Skeletal muscle tissue (tissue), 4 donors: Measurements from ENCODE around the gene ELOVL5. TPM values are rescaled to one million over a fixed set of nuclear protein-coding genes. Genes with fewer than 3 reads are reported as not detected.

ENCODE experiments used
- H3K27ac ChIP-seq: one replicate; pipeline ENCODE4 v1.7.0; 2013; ENCODE audit warnings: mild to moderate bottlenecking, low read depth, low read length, inconsistent platforms
- H3K27me3 ChIP-seq, 3 donors: one replicate each; pipeline ENCODE4 v1.7.0; 2013; ENCODE audit warnings: low read length in 3 of 3; ENCODE audit not compliant: control insufficient read depth in 3 of 3, insufficient read depth in 3 of 3
- H3K36me3 ChIP-seq, 3 donors: one replicate each; pipeline ENCODE4 v1.7.0; 2013; ENCODE audit warnings: low read length in 3 of 3; ENCODE audit not compliant: control insufficient read depth in 3 of 3, insufficient read depth in 3 of 3
- H3K4me1 ChIP-seq, 3 donors: one replicate each; pipeline ENCODE4 v1.7.0; 2013; ENCODE audit warnings: low read length in 3 of 3, mild to moderate bottlenecking in 3 of 3; ENCODE audit not compliant: control insufficient read depth in 3 of 3, insufficient read depth in 3 of 3
- H3K4me3 ChIP-seq, 3 donors: one replicate each; pipeline ENCODE4 v1.7.0; 2013; ENCODE audit warnings: low read length in 3 of 3
- H3K9ac ChIP-seq, 3 donors: one replicate each; pipeline ENCODE4 v1.7.0; 2013; ENCODE audit warnings: low read length in 3 of 3, mild to moderate bottlenecking in 3 of 3, moderate library complexity in 2 of 3, low read depth in 1 of 3
- H3K9me3 ChIP-seq, 3 donors: one replicate each; pipeline ENCODE4 v1.7.0; 2013; ENCODE audit warnings: low read length in 3 of 3; ENCODE audit not compliant: control insufficient read depth in 3 of 3
- total RNA-seq: library from RNA; depleted of rRNA; stranded (reverse); fragments of >200 nt; gene quantifications from one replicate; pipeline ENCODE4 v1.2.3, GENCODE V29; 2014
- donor health status: Osteomylitis.

ELOVL5 gene
- total RNA-seq, 1 donor from 2014 or later = 30.3 TPM

DNA sequence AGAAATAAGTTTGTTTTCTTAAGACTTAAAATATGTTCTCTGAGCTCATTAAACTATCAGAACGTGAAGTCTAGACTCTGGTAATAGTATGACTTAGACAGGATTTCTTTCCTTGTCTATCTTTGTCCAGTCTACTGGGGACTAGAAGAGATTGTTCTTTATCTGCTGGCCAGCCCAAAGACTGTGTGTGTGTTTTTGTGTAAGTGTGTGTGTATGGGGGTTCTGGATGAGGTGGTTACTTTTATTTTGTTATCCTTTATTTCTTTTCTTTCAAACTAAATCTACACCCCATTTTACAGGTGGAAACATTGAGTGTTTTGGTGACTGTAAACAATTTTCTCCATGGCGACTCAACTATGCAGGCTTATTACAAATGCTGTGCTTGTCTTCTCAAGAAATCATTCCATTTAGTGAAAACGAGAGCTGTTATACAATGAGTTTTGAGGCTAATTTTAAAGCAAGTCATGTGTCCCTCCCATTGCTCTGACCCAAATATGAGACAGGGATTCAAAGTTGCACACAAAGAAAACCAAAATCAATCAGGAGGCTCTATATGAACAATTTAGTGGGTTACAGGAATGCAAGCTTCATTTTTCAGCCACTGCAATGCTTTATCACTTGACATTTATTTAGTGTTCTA is 97.6 kb downstream of the ELOVL5 start:
- H3K4me3 ChIP-seq = no peak overlapping the region
- no peak overlapping the region for H3K27ac ChIP-seq
- H3K9ac ChIP-seq = no peak overlapping the region
- peaks cover 0 to 6% (median 3%) of the 10 kb centered on the region in 3 donors for H3K4me1 ChIP-seq
- H3K9me3 ChIP-seq = no peaks in the 10 kb centered on the region
- H3K36me3 ChIP-seq = no peaks in the 10 kb centered on the region
- no peaks in the 10 kb centered on the region for H3K27me3 ChIP-seq

- Histone ChIP-seq H3K27me3 (no peaks in the 10 kb centered on the region), H3K4me3 (no peak overlapping the region), H3K27ac (peak overlapping the region; percentile 45), H3K9me3 (no peaks in the 10 kb centered on the region), H3K9ac (no peak overlapping the region), H3K36me3 (no peaks in the 10 kb centered on the region), H3K4me1 (peaks cover 0 to 6% (median 3%) of the 10 kb centered on the region in 3 donors)
Observed at GRCh38 chr6:53250176-53251032, 98.3 kb downstream of the ELOVL5 start.

DNA sequence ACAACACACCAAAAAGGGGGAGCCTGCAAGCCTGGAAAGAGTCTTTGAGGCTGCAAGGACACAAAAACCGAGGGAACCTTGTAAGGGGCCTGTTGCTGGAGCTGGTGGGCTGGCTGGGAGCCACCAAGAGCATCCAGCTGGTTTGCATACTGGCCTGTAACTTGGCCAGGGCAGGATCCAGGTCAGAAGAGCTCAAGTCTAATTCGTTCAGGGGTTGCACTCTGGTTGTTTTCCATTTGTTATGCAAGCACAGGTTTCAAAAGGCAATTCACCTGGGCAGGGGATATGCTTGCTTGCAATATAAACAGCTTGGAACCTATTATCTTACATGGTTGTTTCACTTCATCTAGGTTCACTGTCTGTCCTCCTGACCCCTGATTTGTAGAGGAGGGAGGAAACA is 101.8 kb downstream of the ELOVL5 start:
- no peak overlapping the region for H3K4me3 ChIP-seq
- H3K4me1 ChIP-seq = peaks cover 0 to 6% (median 3%) of the 10 kb centered on the region in 3 donors
- H3K9ac ChIP-seq = no peak overlapping the region
- no peaks in the 10 kb centered on the region for H3K27me3 ChIP-seq
- H3K9me3 ChIP-seq = no peaks in the 10 kb centered on the region
- H3K36me3 ChIP-seq = no peaks in the 10 kb centered on the region
- no peak overlapping the region for H3K27ac ChIP-seq

DNA sequence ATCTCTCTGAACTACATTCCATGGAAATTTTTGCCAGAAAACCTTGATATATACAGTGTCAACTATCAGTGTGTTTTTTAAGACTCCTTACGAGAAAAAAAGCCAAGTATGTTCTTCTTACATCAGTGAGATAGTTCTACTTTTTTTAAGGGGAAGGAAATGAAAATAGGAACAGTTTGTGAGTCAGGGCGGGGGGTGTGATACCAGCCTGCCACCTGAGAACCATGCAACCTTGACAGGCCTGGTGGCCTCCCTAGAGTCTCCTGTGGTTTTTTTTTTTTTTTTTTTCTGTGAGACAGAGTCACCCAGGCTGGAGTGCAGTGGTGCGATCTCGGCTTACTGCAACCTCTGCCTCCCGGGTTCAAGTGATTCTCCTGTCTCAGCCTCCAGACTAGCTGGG is 103.8 kb downstream of the ELOVL5 start:
- no peaks in the 10 kb centered on the region for H3K36me3 ChIP-seq
- H3K27ac ChIP-seq = no peak overlapping the region
- no peak overlapping the region for H3K4me3 ChIP-seq
- H3K9ac ChIP-seq = no peak overlapping the region
- H3K27me3 ChIP-seq = no peaks in the 10 kb centered on the region
- H3K4me1 ChIP-seq = peaks cover 0 to under 1% (median 0%) of the 10 kb centered on the region in 3 donors
- no peaks in the 10 kb centered on the region for H3K9me3 ChIP-seq

GRCh38 chr6:53244399-53244931 is 104.3 kb downstream of the ELOVL5 start:
- Histone ChIP-seq H3K27ac (no peak overlapping the region), H3K36me3 (no peaks in the 10 kb centered on the region), H3K27me3 (no peaks in the 10 kb centered on the region), H3K4me1 (no peaks in the 10 kb centered on the region), H3K4me3 (no peak overlapping the region), H3K9ac (no peak overlapping the region), H3K9me3 (no peaks in the 10 kb centered on the region)

DNA sequence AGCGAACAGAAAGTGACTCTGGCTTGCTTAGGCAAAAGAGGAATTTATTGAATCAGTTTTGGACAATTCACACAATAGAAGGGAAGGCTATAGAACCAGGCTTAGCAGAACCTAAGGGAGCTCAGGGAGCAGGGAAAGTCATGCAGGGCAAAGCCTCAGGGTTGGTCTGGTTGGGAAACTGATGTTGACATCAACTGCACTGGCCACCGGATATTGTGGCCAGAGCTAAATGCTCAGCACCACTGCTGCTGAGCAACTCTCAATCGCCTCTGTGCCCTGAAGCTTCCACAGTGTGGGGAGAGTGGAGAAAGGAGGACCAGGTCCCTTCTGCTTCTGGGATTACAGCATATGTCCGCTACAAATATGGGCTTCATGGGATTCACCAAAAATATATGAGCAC is 106.8 kb downstream of the ELOVL5 start:
- Histone ChIP-seq H3K4me1 (no peaks in the 10 kb centered on the region), H3K9ac (no peak overlapping the region), H3K27ac (no peak overlapping the region), H3K4me3 (no peak overlapping the region), H3K27me3 (no peaks in the 10 kb centered on the region), H3K9me3 (no peaks in the 10 kb centered on the region), H3K36me3 (no peaks in the 10 kb centered on the region)

GRCh38 chr6:53240761-53241160 is 108.0 kb downstream of the ELOVL5 start:
- no peaks in the 10 kb centered on the region for H3K27me3 ChIP-seq
- no peak overlapping the region for H3K27ac ChIP-seq
- H3K4me1 ChIP-seq = no peaks in the 10 kb centered on the region
- H3K4me3 ChIP-seq = no peak overlapping the region
- H3K9ac ChIP-seq = no peak overlapping the region
- no peaks in the 10 kb centered on the region for H3K36me3 ChIP-seq
- no peaks in the 10 kb centered on the region for H3K9me3 ChIP-seq

GRCh38 chr6:53240139-53240538 is 108.6 kb downstream of the ELOVL5 start:
- H3K9me3 ChIP-seq = no peaks in the 10 kb centered on the region
- no peaks in the 10 kb centered on the region for H3K36me3 ChIP-seq
- H3K27ac ChIP-seq = no peak overlapping the region
- H3K9ac ChIP-seq = no peak overlapping the region
- H3K27me3 ChIP-seq = no peaks in the 10 kb centered on the region
- H3K4me3 ChIP-seq = no peak overlapping the region
- no peaks in the 10 kb centered on the region for H3K4me1 ChIP-seq

DNA sequence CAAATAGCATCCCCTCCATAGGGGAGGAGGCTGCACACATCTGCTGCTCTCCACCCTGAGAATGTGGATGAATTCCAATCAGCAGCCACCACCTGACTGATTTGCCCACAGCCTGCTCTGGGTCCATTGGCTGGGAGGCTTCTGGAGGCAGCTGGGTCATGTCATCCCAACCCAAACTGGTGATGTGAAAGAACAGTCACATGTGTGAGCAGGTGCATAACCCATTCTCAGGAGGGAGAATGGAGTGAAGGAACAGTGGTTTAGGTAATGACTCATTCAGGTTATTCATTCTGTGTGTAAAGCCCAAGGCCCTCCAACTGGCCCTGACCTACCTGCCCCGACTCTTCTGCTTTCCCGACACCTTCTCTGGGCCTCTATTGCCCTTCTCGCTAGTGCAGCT is 109.2 kb downstream of the ELOVL5 start:
- H3K27ac ChIP-seq = no peak overlapping the region
- no peaks in the 10 kb centered on the region for H3K9me3 ChIP-seq
- no peak overlapping the region for H3K9ac ChIP-seq
- no peaks in the 10 kb centered on the region for H3K4me1 ChIP-seq
- no peaks in the 10 kb centered on the region for H3K36me3 ChIP-seq
- H3K4me3 ChIP-seq = no peak overlapping the region
- no peaks in the 10 kb centered on the region for H3K27me3 ChIP-seq

DNA sequence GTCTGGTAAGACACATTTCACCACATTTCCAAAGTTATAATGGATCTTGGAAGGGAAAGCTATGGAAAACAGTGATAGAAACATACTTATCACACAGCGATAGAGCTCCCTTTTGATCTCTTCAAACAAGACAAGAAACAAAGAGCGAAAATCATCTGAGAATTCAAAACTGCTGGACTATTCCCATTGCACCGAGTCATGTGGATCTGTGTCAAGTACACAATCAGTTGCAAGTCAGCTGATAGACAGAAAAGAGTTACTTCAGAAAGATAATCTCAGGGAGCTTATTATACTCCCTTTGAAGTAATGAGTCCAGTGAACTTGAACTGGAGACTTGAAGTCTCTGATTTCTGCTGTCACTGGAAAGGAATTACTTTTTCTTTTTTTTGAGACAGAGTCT is 110.4 kb downstream of the ELOVL5 start:
- Histone ChIP-seq H3K4me1 (no peaks in the 10 kb centered on the region), H3K9ac (no peak overlapping the region), H3K27ac (no peak overlapping the region), H3K4me3 (no peak overlapping the region), H3K27me3 (no peaks in the 10 kb centered on the region), H3K36me3 (no peaks in the 10 kb centered on the region), H3K9me3 (no peaks in the 10 kb centered on the region)
